G401 (cell line): ENCODE data around the gene SSTR3. TPM values are rescaled to one million over a fixed set of nuclear protein-coding genes. Genes with fewer than 3 reads are reported as not detected.
"Not testable (repeated sequence)": the region's sequence is repeated elsewhere in the genome, so short reads cannot be mapped to it uniquely, and the experiment has no call there.

Experiments used
- DNase-seq: peaks from one replicate; pipeline ENCODE4 v3.0.0-alpha.2; 2015; ENCODE audit warnings: low spot score
- in situ Hi-C: cut with HindIII; loops from 2 replicates; pipeline ENCODE4 v1.10.0; 2016; ENCODE audit warnings: low sequenced_read_pairs, mixed read lengths
- total RNA-seq: library from RNA; depleted of rRNA; stranded (reverse); fragments of >200 nt; shearing (Covaris generic); gene quantifications from 2 replicates; pipeline ENCODE4 v1.2.3, GENCODE V29; 2014

SSTR3 gene
- total RNA-seq, 1 experiment from 2014 or later = not detected

- in situ Hi-C loops, DNase-seq: not testable (repeated sequence)
Measured at GRCh38 chr22:37201443-37201820, 10.8 kb downstream of the SSTR3 start.

DNA sequence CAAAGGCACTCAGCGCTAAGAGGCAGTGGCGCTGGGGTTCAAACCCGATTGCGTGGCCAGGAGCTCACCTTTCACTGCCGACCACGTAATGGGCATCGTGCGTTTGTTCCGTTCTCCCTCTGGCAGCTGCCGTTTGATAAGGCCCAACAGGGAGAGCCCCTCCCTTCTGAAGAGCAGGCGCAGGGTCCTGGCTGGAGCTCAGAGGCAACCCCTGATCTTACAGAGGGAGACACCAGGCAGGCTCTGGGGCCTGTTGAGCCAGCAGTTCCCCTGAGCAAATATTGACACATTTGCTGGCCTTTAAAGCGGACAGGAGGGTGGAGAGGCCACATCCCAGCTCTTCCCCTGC is 12.5 kb downstream of the SSTR3 start:
- in situ Hi-C loops = no loop called here

DNA sequence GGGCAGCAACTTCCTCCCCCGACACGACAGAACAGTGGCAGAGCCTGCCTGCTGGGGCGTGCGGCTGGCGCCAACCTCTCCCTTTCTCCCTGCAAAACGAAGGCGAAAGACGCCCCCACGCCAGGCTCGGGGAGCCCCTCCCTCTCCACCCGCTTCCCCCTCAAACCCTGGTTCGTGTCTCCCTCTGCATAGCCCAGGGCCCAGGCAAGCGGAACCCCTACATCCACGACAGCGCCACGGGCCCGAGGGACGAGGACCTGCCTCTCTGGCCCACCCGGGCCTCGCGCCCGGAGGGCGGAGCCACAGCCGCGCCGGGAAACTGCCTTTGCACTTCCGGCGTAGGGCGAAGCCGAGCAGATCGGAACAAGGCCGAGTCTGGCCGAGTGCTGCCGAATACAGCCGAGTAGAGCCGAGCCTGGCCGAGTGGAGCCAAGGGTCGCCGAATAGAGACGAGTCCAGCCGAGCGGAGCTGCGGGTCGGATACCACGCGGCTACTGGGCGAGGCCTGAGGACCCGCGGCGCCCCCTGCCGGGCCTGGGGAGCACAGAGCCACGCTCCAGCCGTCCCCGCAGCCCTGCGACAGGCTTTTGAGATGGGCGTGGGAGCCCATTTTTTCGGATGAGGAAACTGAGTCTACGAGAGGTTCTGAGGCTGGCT is 13.0 kb downstream of the SSTR3 start:
- peak; percentile 92 for DNase-seq
- in situ Hi-C loops = no loop called here

More for the DNA sequence above, 12.5 kb downstream of the SSTR3 start:
- DNase-seq = no peak

DNA sequence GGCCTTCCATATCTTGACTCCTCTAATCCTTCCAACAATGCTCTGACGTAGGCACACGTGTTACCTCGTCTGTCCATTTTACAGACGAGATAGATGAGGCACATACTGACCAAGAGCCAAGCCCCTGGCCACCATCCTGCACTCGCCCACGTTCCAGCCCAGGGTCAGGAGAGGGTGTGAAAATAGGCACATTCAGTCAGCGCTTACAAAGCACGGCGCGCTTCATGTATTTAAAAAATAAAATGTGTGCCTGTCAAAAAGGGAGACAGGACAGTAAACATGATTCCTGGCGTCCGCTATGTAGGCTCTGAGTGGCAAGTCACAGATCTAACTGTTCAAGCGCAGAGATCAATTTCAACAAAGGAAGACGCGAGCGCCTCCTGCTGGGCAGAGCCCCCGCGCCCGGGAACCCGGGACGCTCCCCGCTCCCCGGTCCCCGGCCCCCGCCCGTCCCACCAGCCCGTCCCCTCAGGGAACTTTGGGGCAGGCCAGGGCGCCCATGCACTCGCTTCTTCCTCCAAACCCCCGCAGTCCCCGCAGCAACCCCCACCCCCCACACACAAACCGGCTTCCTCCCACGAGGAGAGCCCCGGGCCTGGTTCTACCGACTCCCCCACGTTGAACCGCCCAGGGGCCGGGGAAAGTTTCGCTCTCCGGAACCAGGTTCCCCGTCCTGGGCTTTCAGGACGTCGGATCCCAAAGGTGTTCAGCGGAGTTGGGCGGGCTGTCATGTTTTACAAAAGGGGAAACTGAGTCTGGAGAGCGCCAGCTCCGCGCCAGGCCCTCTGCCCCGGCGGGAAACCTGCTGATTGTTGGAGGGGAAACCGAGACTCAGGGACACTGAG is 13.8 kb downstream of the SSTR3 start:
- peak; percentile 59 for DNase-seq
- in situ Hi-C loops = no loop called here

GRCh38 chr22:37197451-37198257 is 14.6 kb downstream of the SSTR3 start:
- in situ Hi-C loops = no loop called here
- peak; percentile 66 for DNase-seq

DNA sequence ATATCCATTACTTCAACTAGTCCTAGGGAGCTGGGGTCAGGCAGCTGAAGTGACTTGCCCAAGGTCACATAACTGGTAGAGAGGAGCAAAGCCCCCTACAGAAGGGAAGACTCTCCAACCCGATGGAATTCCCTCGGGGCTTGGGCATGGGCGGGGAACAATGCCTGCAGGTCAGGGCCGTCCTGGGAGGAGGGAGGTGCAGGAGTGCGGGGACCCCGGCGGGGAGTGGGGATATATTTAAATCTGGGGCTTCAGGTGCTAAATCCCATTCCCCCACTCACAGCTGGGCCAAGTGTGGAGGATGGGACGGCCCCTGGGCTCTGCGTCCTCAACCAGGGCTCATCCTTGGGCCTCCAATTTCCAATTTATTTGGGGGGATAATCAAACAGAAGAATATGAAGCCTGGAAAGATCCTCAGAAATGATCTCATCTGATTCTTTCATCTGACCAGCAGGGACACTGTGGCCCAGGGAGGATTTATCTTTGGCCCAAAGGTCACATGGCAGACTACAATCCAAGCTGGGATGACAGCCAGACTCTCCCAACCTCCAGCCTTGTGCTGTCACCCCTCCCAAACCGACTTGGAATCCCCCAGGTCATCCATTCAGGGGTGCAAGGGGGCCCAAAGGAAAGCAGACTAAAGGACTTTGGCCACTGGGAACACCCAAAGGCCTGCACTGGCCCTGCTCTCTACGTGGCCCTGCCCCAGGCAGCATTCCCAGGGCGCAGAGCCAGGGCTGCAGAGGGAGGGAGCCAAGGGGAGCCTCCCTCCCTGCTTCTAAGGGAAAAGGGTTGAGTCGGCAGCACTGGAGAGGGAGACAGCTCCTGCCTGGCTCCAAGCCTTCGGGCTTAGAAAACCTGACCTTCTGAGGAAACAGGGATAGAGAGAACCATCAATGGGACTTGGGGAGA is 15.5 kb downstream of the SSTR3 start:
- in situ Hi-C loops = no loop called here
- peak; percentile 45 for DNase-seq

- DNase-seq = no peak
- in situ Hi-C loops = no loop called here
Measured at GRCh38 chr22:37195921-37196320, 16.4 kb downstream of the SSTR3 start.

DNA sequence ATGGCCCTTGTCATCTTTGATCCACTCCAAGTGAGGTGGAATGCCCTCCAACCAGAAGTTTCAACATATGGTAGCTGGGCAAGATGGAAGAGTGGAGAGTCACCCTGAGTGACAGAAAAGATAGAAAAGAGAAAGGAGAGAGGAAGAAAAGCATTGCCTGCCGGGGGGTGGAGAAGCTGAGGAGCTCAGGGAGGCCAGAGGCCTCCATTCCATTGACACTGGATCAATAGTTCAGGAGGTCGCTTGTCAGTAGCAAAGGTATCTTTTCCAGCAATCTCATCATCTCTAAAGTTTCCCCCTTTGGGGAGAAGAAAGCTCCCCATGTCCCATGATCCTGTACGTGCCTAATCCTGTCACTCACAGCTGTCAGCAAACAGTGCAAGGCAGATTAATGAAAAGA is 17.5 kb downstream of the SSTR3 start:
- in situ Hi-C loops = no loop called here
- DNase-seq = no peak

GRCh38 chr22:37193629-37194191 is 18.6 kb downstream of the SSTR3 start:
- DNase-seq = peak; percentile 41
- in situ Hi-C loops = no loop called here

- in situ Hi-C loops = no loop called here
- DNase-seq = no peak
Measured at GRCh38 chr22:37192741-37193140, 19.5 kb downstream of the SSTR3 start.

- no peak for DNase-seq
- in situ Hi-C loops = no loop called here
Measured at GRCh38 chr22:37192204-37192603, 20.1 kb downstream of the SSTR3 start.

DNA sequence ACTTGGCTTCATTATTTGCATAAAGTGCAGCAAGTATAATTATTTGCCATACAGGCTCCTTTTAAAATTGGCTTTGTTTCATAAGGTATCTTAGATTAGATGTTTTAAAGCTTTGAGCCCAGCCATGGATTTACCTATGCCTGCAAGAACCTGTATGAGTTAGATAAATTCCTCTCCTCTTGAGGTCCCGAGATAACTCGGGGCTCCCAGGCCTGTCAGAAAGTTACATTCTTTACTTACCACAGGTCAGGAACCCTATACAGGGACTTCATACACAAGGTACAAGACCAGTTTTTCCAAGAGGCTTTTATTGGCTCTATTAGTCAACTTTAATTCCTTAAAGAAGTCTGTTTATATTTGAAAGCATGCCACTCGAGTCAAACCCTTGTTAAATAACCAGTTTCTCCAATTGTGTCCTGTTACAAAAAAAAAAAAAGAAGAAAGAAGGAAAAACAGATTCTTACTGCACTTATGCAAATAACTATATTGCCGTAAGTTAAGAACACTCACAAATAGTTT is 22.0 kb downstream of the SSTR3 start:
- in situ Hi-C loops = no loop called here
- no peak for DNase-seq

DNA sequence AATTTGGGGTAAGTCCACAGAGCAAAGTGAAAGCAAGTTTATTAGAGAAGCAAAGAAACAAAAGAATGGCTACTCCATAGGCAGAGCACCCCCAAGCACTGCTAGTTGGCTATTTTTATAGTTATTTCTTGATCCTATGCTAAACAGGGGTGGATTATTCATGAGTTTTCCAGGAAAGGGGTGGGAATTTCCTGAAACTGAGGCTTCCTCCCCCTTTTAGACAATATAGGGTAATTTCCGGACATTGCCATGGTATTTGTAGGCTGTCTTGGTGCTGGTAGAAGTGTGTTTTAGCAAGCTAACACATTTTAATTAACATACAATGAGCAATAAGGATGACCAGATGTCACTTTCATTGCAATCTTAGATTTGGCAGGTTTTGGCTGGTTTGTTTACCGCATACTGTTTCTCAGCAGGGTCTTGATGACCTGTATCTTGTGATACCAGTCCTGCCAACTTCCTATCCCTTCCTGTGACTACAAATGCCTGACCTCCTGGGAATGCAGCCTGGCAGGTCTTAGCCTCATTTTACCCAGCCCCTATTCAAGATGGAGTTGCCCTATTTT is 23.3 kb downstream of the SSTR3 start:
- in situ Hi-C loops = no loop called here
- peak; percentile 89 for DNase-seq

GRCh38 chr22:37187891-37188761 is 24.2 kb downstream of the SSTR3 start, which contains the start of gene C1QTNF6:
TSS of gene C1QTNF6 (minus strand) at chr22:37188247. CDS start at chr22:37188213, 34 bp downstream.
- DNase-seq = no peak
- in situ Hi-C loops = no loop called here

- no peak for DNase-seq
- in situ Hi-C loops = no loop called here
Measured at GRCh38 chr22:37187552-37187890, 24.8 kb downstream of the SSTR3 start.

DNA sequence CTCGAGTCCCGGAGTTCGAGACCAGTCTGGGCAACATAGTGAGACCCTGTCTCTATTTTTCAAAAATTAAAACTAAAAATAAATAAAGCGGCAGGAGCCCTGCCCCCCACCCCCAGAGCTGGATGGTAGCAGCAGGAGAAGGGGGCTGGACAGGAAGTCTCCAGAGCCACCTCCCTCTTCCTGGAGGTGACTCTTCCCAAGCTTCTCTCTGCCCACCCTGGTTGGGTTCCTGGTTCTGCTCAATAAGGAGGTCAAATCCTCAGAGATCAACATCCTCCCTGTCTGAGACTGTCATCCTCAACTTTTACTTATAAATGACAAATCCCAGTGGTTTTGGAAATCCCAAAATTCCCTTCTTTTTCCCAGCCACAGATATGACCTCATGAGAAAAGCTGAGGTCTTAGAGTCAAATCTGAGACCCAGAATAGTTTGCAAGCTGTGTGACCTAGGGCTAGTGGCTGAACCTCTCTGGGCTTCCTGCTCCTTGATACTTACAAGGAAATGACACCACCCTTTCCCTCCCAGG is 25.2 kb downstream of the SSTR3 start:
- in situ Hi-C loops = no loop called here
- no peak for DNase-seq
